BJ (cell line): ENCODE results near the gene PRTN3. TPM values are rescaled to one million over a fixed set of nuclear protein-coding genes. Genes with fewer than 3 reads are reported as not detected.

Experiments used
- CTCF ChIA-PET: fragments of 350-600 bp; formaldehyde crosslinking; extraction: SDS; loops from one replicate; lab custom pipeline; 2021; ENCODE audit warnings: antibody characterized with exemption, inconsistent platforms; lab: Yijun Ruan, JAX
- POLR2A ChIA-PET: fragments of 300-600 bp; sonication (Branson Sonifier 250); formaldehyde crosslinking; extraction: SDS; loops from one replicate; lab custom pipeline; 2021; ENCODE audit warnings: antibody characterized with exemption; lab: Charles Lee
- DNase-seq: peaks from one replicate; pipeline ENCODE4 v3.0.0-alpha.2; 2011; ENCODE audit warnings: low read depth
- H3K27me3 ChIP-seq: 2 replicates; pipeline ENCODE4 v1.6.0; 2011; ENCODE audit warnings: low read length; ENCODE audit not compliant: control insufficient read depth, insufficient read depth
- H3K36me3 ChIP-seq: 2 replicates; pipeline ENCODE4 v1.5.1; 2011; ENCODE audit warnings: low read length; ENCODE audit not compliant: control insufficient read depth, insufficient read depth
- H3K4me3 ChIP-seq: 2 replicates; pipeline ENCODE4 v1.5.1; 2011; ENCODE audit warnings: low read depth, mild to moderate bottlenecking, control low read depth, low read length
- polyA minus RNA-seq: library from RNA; depleted of rRNA, polyadenylated mRNA; stranded (reverse); fragments of >200 nt; gene quantifications from 2 replicates; pipeline ENCODE4 v1.2.3, GENCODE V29; 2011; rRNA and poly(A)+ RNA removed
- polyA plus RNA-seq: library from polyadenylated mRNA; depleted of rRNA; stranded (reverse); fragments of >200 nt; gene quantifications from 2 replicates; pipeline ENCODE4 v1.2.3, GENCODE V29; 2011; rRNA removed
- TF ChIP-seq, protein P1 (sequence below): IDR thresholded peaks from 2 replicates; pipeline ENCODE4 v1.5.1; 2011; ENCODE audit warnings: low read depth, mild to moderate bottlenecking, control low read depth, inconsistent platforms, low read length, moderate library complexity; ENCODE audit not compliant: insufficient read depth

The PRTN3 gene, protein sequence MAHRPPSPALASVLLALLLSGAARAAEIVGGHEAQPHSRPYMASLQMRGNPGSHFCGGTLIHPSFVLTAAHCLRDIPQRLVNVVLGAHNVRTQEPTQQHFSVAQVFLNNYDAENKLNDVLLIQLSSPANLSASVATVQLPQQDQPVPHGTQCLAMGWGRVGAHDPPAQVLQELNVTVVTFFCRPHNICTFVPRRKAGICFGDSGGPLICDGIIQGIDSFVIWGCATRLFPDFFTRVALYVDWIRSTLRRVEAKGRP
- polyA plus RNA-seq: not detected in 2 replicates
- not detected in 2 replicates for polyA minus RNA-seq

DNA sequence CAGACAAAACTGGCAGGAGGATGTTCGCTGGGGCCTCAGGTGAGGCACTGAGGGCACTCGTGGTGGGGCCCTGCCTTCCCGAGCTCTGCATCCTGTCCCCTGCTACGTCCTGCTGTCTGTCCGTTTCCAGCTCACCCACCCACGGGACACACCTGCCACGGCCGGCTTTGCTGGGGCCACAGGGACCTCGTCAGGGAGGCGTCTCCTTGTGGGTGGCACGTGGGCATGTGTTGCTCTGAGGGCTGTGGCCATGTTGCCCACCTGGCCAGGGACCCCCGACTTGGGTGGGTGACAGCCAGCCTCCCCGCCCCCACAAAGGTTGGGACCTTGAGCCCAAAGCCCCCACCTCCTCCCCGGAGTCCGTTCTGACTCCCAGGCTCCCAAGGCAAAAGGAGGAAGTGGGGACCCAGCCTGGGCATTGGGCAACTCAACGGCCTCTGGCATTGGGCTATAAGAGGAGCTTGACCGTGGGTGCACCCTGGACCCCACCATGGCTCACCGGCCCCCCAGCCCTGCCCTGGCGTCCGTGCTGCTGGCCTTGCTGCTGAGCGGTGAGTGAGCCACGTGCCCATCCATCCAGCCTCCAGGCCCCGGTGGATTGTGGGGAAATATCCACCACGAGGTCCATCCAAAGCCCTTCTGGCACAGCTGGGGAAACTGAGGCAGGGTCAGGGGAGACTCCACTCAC, at the start of gene PRTN3:
TSS of gene PRTN3 (plus strand) at position 481 of the 688 bp plus-strand sequence. CDS start at position 491, 10 bp downstream.
- Histone ChIP-seq H3K36me3 (no peaks in the 10 kb centered on the region), H3K27me3 (peaks cover 10% of the 10 kb centered on the region), H3K4me3 (no peak within 1 kb of the TSS)
- DNase-seq: no peak
- ChIA-PET CTCF (interaction anchor here (2.5 kb wide), 1 partner anchor 16 kb away, joined by 8 read pairs; no protein-coding TSS in a partner anchor), POLR2A (no interaction called here)
- TF ChIP-seq, protein P1, sequence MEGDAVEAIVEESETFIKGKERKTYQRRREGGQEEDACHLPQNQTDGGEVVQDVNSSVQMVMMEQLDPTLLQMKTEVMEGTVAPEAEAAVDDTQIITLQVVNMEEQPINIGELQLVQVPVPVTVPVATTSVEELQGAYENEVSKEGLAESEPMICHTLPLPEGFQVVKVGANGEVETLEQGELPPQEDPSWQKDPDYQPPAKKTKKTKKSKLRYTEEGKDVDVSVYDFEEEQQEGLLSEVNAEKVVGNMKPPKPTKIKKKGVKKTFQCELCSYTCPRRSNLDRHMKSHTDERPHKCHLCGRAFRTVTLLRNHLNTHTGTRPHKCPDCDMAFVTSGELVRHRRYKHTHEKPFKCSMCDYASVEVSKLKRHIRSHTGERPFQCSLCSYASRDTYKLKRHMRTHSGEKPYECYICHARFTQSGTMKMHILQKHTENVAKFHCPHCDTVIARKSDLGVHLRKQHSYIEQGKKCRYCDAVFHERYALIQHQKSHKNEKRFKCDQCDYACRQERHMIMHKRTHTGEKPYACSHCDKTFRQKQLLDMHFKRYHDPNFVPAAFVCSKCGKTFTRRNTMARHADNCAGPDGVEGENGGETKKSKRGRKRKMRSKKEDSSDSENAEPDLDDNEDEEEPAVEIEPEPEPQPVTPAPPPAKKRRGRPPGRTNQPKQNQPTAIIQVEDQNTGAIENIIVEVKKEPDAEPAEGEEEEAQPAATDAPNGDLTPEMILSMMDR: no peak

DNA sequence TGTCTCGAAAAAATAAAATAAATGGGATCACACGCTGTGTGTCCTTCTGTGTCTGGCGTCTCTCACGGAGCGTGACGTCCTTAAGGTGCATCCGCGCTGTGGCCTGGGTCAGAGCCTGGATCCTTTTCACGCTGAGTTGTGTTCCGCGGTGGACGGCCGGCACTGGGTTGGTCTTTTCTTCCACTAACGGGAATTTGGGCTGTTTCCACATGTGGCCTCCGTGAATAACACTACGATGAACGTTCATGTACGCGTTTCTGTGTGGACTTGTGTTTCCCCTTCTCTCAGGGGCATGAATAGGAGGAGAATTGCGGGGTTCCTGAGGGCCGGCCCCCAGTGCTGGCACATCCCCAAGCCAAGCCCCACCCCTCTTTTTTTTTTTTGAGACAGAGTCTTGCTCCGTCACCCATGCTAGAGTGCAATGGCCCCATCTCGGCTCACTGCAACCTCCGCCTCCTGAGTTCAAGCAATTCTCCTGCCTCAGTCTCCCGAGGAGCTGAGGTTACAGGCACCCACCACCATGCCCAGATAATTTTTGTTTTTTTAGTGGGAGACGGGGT, 49.7 kb upstream of the PRTN3 start:
- Histone ChIP-seq H3K36me3 (no peaks in the 10 kb centered on the region; the same call in 1 of the 2 replicates), H3K4me3 (no peak overlapping the region), H3K27me3 (no peaks in the 10 kb centered on the region)
- DNase-seq: no peak
- ChIA-PET CTCF (interaction anchor here (0.6 kb wide), 1 partner anchor 102 kb away, joined by 3 read pairs; the partner anchor contains the start of gene MED16), POLR2A (no interaction called here)
- TF ChIP-seq, protein P1: no peak

DNA sequence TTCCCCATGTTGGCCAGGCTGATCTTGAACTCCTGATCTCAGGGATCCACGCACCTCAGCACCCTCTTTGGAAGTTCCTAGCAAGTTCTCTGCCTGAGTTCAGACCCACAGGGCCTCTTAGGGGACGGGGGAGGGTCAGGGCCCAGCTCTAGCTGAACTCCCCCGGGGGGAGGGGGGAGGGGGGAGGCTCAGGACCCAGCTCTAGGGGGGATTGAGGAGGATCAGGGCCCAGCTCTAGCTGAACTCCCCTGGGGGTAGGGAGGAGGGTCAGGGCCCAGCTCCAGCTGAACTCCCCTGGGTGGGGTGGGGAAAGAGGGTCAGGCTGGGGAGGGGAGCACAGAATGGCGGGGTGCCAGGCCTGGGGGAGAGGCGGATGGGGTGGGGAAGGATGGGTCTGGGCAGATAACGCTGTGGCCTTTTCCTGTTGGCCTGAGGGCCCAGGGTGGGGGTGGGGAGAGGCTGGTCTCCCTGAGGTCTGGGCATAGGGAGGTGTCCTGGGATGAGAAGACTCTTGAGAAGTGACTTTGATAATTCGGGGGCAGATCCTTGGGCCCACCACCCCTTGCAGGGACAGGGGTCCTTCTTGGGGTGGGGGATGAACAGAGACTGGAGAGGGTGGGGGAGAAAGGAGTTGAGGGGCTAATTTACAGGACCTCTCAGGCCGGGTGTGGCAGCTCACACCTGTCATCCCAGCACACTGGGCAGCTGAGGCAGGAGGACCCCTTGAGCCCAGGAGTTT, 49.1 kb upstream of the PRTN3 start:
- Histone ChIP-seq H3K4me3 (no peak overlapping the region), H3K27me3 (no peaks in the 10 kb centered on the region), H3K36me3 (no peaks in the 10 kb centered on the region; the same call in 1 of the 2 replicates)
- ChIA-PET CTCF (interaction anchor here (0.6 kb wide), 1 partner anchor 101 kb away, joined by 3 read pairs; the partner anchor contains the start of gene MED16), POLR2A (no interaction called here)
- DNase-seq: no peak
- TF ChIP-seq, protein P1: no peak

GRCh38 chr19:792306-792885, 48.4 kb upstream of the PRTN3 start:
- CTCF ChIA-PET: no interaction called here
- H3K36me3 ChIP-seq: no peaks in the 10 kb centered on the region; the same call in 1 of the 2 replicates
- H3K4me3 ChIP-seq: no peak overlapping the region
- TF ChIP-seq, protein P1: no peak
- no peak for DNase-seq
- POLR2A ChIA-PET: no interaction called here
- no peaks in the 10 kb centered on the region for H3K27me3 ChIP-seq
